PC-9 (cell line): ENCODE results near the gene TNFSF18. TPM values are rescaled to one million over a fixed set of nuclear protein-coding genes. Genes with fewer than 3 reads are reported as not detected.

Source experiments
- BruUV-seq: library from RNA; stranded (reverse); fragments of 400-500 nt; replicated peaks from 2 replicates; lab custom pipeline; 2021; lab: Mats Ljungman, UMichigan
- CTCF ChIA-PET: fragments of 300-600 bp; sonication (Branson Sonifier 250); formaldehyde crosslinking; loops from one replicate; lab custom pipeline; 2022; ENCODE audit warnings: antibody characterized with exemption; lab: Charles Lee
- POLR2A ChIA-PET: fragments of 300-600 bp; sonication (Branson Sonifier 250); formaldehyde crosslinking; loops from one replicate; lab custom pipeline; 2022; ENCODE audit warnings: antibody characterized with exemption; ENCODE audit not compliant: unreplicated experiment; lab: Charles Lee
- DNase-seq, 2 experiments: peaks; one replicate each; pipeline versions ENCODE4 v3.0.0 to v3.0.0-alpha.2; 2015 to 2022; ENCODE audit warnings: mixed read lengths in 1 of 2
- H2AFZ ChIP-seq: fragments of 200-600 bp; sonication (generic); 2 replicates; pipeline ENCODE4 v1.8.1; 2017; ENCODE audit warnings: antibody characterized with exemption
- H3F3A ChIP-seq: fragments of 200-600 bp; sonication (generic); 2 replicates; pipeline ENCODE4 v1.8.1; 2017; ENCODE audit warnings: antibody characterized with exemption, mild to moderate bottlenecking, low read depth; ENCODE audit not compliant: insufficient read depth
- H3K27ac ChIP-seq: fragments of 200-600 bp; sonication (generic); 2 replicates; pipeline ENCODE4 v1.6.1; 2016; ENCODE audit warnings: mixed run types
- H3K27me3 ChIP-seq: fragments of 200-600 bp; sonication (generic); 2 replicates; pipeline ENCODE4 v1.6.1; 2016; ENCODE audit warnings: low read depth, mixed run types; ENCODE audit not compliant: insufficient read depth
- H3K36me3 ChIP-seq: fragments of 200-600 bp; sonication (generic); 2 replicates; pipeline ENCODE4 v1.6.1; 2016; ENCODE audit warnings: low read depth, mixed run types
- H3K4me1 ChIP-seq: fragments of 200-600 bp; sonication (generic); replicated peaks from 2 replicates; pipeline ENCODE4 v1.6.1; 2016; ENCODE audit warnings: mixed run types; ENCODE audit not compliant: insufficient read depth
- H3K4me2 ChIP-seq: fragments of 200-600 bp; sonication (generic); 2 replicates; pipeline ENCODE4 v1.6.1; 2017; ENCODE audit warnings: mixed run types
- H3K4me3 ChIP-seq: fragments of 200-600 bp; sonication (generic); 2 replicates; pipeline ENCODE4 v1.6.1; 2016; ENCODE audit warnings: mixed run types
- H3K79me2 ChIP-seq: fragments of 200-600 bp; sonication (generic); 2 replicates; pipeline ENCODE4 v1.6.1; 2017; ENCODE audit warnings: low read depth, mixed run types
- H3K9me2 ChIP-seq: fragments of 200-600 bp; sonication (generic); 2 replicates; pipeline ENCODE4 v1.8.1; 2017; ENCODE audit warnings: mild to moderate bottlenecking; ENCODE audit not compliant: insufficient read depth
- H3K9me3 ChIP-seq: fragments of 200-600 bp; sonication (generic); 2 replicates; pipeline ENCODE4 v1.8.1; 2016; ENCODE audit warnings: low read depth; ENCODE audit not compliant: insufficient read depth
- H4K20me1 ChIP-seq: fragments of 200-600 bp; sonication (generic); 2 replicates; pipeline ENCODE4 v1.8.1; 2017; ENCODE audit not compliant: insufficient read depth
- EZH2 ChIP-seq: fragments of 200-600 bp; sonication (generic); IDR thresholded peaks from 2 replicates; pipeline ENCODE4 v1.8.0; 2017; ENCODE audit warnings: antibody characterized with exemption, low read depth
- intact Hi-C: fragments of 100-400 bp; cut with micrococcal nuclease; formaldehyde crosslinking; loops from one replicate; pipeline ENCODE4 v1.10.0; 2022; ENCODE audit not compliant: unreplicated experiment
- total RNA-seq: library from RNA; stranded (reverse); gene quantifications from 2 replicates; pipeline ENCODE4 v1.2.3, GENCODE V29; 2021
- TF ChIP-seq, protein P1 (sequence below): fragments of 200-600 bp; sonication (generic); conservative IDR thresholded peaks from 2 replicates; pipeline ENCODE4 v1.6.1; 2017; ENCODE audit warnings: mixed run types, antibody characterized with exemption, mild to moderate bottlenecking, moderate library complexity

Gene TNFSF18
- total RNA-seq, 1 experiment from 2014 or later: 0.81 TPM

DNA sequence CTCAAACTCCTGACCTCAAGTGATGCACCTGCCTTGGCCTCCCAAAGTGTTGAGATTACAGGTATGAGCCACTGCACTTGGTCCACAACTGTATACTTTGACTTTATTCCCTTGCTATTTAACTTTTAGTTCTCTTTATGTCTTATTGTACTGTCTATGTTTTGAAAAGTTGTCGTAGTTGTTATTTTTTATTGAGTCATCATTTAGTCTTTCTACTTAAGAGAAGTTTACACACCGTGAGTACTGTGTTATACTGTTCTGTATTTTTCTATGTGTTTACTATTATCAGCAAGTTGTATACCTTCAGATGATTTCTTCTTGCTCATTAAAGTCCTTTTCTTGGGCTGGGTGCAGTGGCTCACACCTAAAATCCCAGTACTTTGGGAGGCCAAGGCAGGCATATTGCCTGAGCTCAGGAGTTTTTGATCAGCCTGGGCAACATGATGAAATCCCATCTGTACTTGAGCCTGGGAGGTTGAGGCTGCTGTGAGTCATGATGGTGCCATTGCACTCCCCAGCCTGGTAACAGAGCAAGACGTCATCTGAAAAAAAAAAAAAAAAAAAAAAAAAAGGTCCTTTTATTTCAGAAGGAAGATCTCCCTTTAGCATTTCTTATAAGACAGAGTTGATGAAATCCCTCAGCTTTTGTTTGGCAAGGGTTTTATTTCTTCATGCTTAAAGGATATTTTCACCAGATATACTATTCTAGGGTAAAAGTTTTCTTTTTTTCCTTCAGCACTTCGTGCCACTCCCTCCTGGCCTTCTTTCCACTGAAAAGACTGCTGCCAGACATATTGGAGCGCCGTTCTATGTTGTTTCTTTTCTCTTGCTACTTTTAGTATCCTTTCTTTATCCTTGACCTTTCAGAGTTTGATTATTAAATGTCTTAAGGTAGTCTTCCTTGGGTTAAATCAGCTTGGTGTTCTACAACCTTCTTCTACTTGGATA is 47.6 kb downstream of the TNFSF18 start:
- no peak overlapping the region for H3K4me3 ChIP-seq
- no peak overlapping the region for H3K4me2 ChIP-seq
- H3K27ac ChIP-seq: no peak overlapping the region
- H4K20me1 ChIP-seq: no peaks in the 10 kb centered on the region
- no TSS peak for BruUV-seq
- no peak for DNase-seq
- H3K36me3 ChIP-seq: no peaks in the 10 kb centered on the region
- H2AFZ ChIP-seq: no peak overlapping the region
- H3K9me3 ChIP-seq: no peaks in the 10 kb centered on the region; the same call in 1 of the 2 replicates
- H3F3A ChIP-seq: no peaks in the 10 kb centered on the region
- no peaks in the 10 kb centered on the region for H3K9me2 ChIP-seq
- H3K4me1 ChIP-seq: no peaks in the 10 kb centered on the region
- ChIA-PET CTCF (interaction anchor here (0.6 kb wide), 1 partner anchor 168 kb away, joined by 3 read pairs; no protein-coding TSS in a partner anchor), POLR2A (interaction anchor here (0.7 kb wide), 2 partner anchors 42 to 321 kb away, joined by 3 to 4 read pairs; no protein-coding TSS in a partner anchor)
- TF ChIP-seq, protein P1, sequence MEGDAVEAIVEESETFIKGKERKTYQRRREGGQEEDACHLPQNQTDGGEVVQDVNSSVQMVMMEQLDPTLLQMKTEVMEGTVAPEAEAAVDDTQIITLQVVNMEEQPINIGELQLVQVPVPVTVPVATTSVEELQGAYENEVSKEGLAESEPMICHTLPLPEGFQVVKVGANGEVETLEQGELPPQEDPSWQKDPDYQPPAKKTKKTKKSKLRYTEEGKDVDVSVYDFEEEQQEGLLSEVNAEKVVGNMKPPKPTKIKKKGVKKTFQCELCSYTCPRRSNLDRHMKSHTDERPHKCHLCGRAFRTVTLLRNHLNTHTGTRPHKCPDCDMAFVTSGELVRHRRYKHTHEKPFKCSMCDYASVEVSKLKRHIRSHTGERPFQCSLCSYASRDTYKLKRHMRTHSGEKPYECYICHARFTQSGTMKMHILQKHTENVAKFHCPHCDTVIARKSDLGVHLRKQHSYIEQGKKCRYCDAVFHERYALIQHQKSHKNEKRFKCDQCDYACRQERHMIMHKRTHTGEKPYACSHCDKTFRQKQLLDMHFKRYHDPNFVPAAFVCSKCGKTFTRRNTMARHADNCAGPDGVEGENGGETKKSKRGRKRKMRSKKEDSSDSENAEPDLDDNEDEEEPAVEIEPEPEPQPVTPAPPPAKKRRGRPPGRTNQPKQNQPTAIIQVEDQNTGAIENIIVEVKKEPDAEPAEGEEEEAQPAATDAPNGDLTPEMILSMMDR: no peak
- no peak for TF ChIP-seq EZH2
- H3K79me2 ChIP-seq: no peaks in the 10 kb centered on the region
- H3K27me3 ChIP-seq: no peaks in the 10 kb centered on the region
- intact Hi-C loops: no loop called here

DNA sequence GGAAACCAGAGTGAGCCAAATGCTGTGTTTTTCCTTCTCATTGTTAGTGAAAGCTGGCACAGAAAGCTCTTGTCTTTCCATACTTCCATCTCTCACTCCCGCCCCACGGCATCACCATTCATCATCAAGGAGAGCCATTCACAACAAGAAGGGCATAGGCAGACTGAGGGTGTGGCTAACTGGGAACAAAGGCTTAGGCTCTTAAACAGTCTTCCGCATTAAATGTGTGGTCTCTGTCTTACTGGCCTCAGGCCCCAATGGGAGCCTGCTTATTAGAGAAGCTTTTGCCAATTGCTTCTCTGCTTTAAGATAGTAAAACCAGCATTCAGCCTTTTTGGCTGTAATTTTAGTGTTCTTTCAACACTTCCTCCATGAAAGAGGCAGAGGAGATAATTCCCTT is 51.4 kb downstream of the TNFSF18 start:
- Histone ChIP-seq H2AFZ (no peak overlapping the region), H3K36me3 (no peaks in the 10 kb centered on the region), H3K79me2 (no peaks in the 10 kb centered on the region), H3K4me2 (no peak overlapping the region), H3K9me2 (no peaks in the 10 kb centered on the region), H3K27ac (no peak overlapping the region), H4K20me1 (no peaks in the 10 kb centered on the region), H3K27me3 (no peaks in the 10 kb centered on the region), H3K4me3 (no peak overlapping the region), H3K4me1 (no peaks in the 10 kb centered on the region), H3K9me3 (peaks cover 9% of the 10 kb centered on the region; the same call in 1 of the 2 replicates), H3F3A (no peaks in the 10 kb centered on the region)
- ChIA-PET POLR2A (no interaction called here), CTCF (no interaction called here)
- TF ChIP-seq, protein P1: no peak
- TF ChIP-seq EZH2: no peak
- no TSS peak for BruUV-seq
- no peak for DNase-seq
- intact Hi-C loops: no loop called here

DNA sequence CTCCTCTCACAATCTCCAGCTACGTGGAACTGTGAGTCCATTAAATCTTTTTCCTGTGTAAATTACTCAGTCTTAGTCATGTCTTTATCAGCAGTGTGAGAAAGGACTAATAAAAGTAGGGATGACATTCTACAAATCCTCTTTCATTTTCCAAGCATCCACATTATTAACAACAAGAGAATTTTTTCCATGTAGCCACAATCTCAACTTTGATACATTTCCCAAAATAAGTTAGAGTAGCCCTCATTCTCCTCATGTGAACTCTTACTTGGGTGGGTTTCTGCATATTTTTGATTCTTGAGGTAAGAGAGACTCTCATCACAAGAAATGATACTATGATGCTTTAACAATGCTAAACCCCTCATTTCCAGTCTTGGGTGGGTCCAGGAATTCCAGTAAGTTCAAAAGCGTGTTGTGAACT is 52.8 kb downstream of the TNFSF18 start:
- TF ChIP-seq EZH2: no peak
- TF ChIP-seq, protein P1: no peak
- DNase-seq: no peak
- no peaks in the 10 kb centered on the region for H3K27me3 ChIP-seq
- no peak overlapping the region for H2AFZ ChIP-seq
- no peaks in the 10 kb centered on the region for H4K20me1 ChIP-seq
- H3K36me3 ChIP-seq: no peaks in the 10 kb centered on the region
- H3K9me2 ChIP-seq: no peaks in the 10 kb centered on the region
- ChIA-PET POLR2A (no interaction called here), CTCF (no interaction called here)
- no peaks in the 10 kb centered on the region for H3K79me2 ChIP-seq
- intact Hi-C loops: no loop called here
- H3K9me3 ChIP-seq: peaks cover 9% of the 10 kb centered on the region; the same call in 1 of the 2 replicates
- no TSS peak for BruUV-seq
- no peaks in the 10 kb centered on the region for H3K4me1 ChIP-seq
- no peak overlapping the region for H3K4me2 ChIP-seq
- H3K27ac ChIP-seq: no peak overlapping the region
- no peak overlapping the region for H3K4me3 ChIP-seq
- no peaks in the 10 kb centered on the region for H3F3A ChIP-seq
